ENCODE data around the gene TUB. TPM values are rescaled to one million over a fixed set of nuclear protein-coding genes. Genes with fewer than 3 reads are reported as not detected.

Gene TUB
- polyA plus RNA-seq, 1 of the 3 experiments (the other 2 are of a cell fraction): 11.3 TPM

- TF ChIP-seq FOXM1 (IDR thresholded peaks at IDR 0.05; ENCODE audit: low read depth) (no peak), FOSL2 (IDR thresholded peaks at IDR 0.05; ENCODE audit: borderline replicate concordance, low read depth) (no peak), TAF1 (IDR thresholded peaks at IDR 0.05; ENCODE audit: borderline replicate concordance, low read depth, low read length) (no peak), EZH2phosphoT487 (IDR thresholded peaks at IDR 0.05; ENCODE audit: borderline replicate concordance, low read depth) (no peak), POLR2AphosphoS5 (IDR thresholded peaks at IDR 0.05; ENCODE audit: low read depth, low read length) (no peak)
Observed at GRCh38 chr11:8036002-8036802, 44.8 kb upstream of the TUB start (continued).

GRCh38 chr11:8036986-8037385, 44.0 kb upstream of the TUB start:
- Histone ChIP-seq H2AFZ (ENCODE audit: low read depth) (no peak overlapping the region), H3K9ac (no peak overlapping the region), H3F3A (replicated peaks; ENCODE audit: insufficient read depth) (no peaks in the 10 kb centered on the region), H3K9me3 (no peaks in the 10 kb centered on the region), H3K27me3 (ENCODE audit: insufficient read depth) (no peaks in the 10 kb centered on the region), H3K4me3 (ENCODE audit: low read depth in 2 of 2, low read length in 1 of 2) (no peak overlapping the region), H3K27ac (ENCODE audit: low read depth in 2 of 2, low read length in 1 of 2) (no peak overlapping the region), H3K36me3 (replicated peaks in 1 of 2; ENCODE audit: control insufficient read depth in 1 of 2, insufficient read depth in 2 of 2, low read length in 1 of 2) (no peaks in the 10 kb centered on the region), H3K79me2 (ENCODE audit: insufficient read depth) (no peaks in the 10 kb centered on the region), H3K4me1 (ENCODE audit: control insufficient read depth in 1 of 2, insufficient read depth in 2 of 2, low read depth in 1 of 2, low read length in 1 of 2) (peaks cover 0 to 48% of the 10 kb centered on the region in 2 experiments; a peak in 1 of 4 replicates), H3K4me2 (no peak overlapping the region), H3K9me2 (no peaks in the 10 kb centered on the region), H4K20me1 (ENCODE audit: insufficient read depth) (no peaks in the 10 kb centered on the region)
- DNase-seq: no peak
- POLR2A ChIA-PET: no interaction called here
- CTCF ChIA-PET: interaction anchor here (0.9 to 11.3 kb wide), 8 partner anchors 11 to 52 kb away, joined by 3 to 620 read pairs (median 4); partner anchors contain the start of genes EIF3F and TUB
- TF ChIP-seq REST (IDR thresholded peaks at IDR 0.05; ENCODE audit: low read depth, low read length): no peak
- TF ChIP-seq POLR2AphosphoS5 (IDR thresholded peaks at IDR 0.05; ENCODE audit: low read depth, low read length): no peak
- 77% methylated on average over 3 of the region's 5 CpGs for WGBS (ENCODE audit: low lambda C conversion rate)

GRCh38 chr11:8038393-8038792, 42.6 kb upstream of the TUB start:
- no peak for TF ChIP-seq POLR2AphosphoS5 (IDR thresholded peaks at IDR 0.05; ENCODE audit: low read depth, low read length)
- no peak for TF ChIP-seq MAX (IDR thresholded peaks at IDR 0.05; ENCODE audit: low read depth)
- TF ChIP-seq GATA2 (CRISPR knock-in tag; IDR thresholded peaks at IDR 0.05): no peak
- no peak for TF ChIP-seq CHD2 (IDR thresholded peaks at IDR 0.05; ENCODE audit: low read length, partially characterized antibody)
- TF ChIP-seq SMC3 (IDR thresholded peaks at IDR 0.05; ENCODE audit: low read depth, low read length): no peak
- no peak for TF ChIP-seq GABPA (IDR thresholded peaks at IDR 0.05; ENCODE audit: low read depth)
- no peak for TF ChIP-seq IRF3 (IDR thresholded peaks at IDR 0.05; ENCODE audit: low read depth, low read length)
- no peak for TF ChIP-seq RCOR1 (IDR thresholded peaks at IDR 0.05; ENCODE audit: low read length)
- no peak for TF ChIP-seq RXRA (IDR thresholded peaks at IDR 0.05; ENCODE audit: borderline replicate concordance, low read depth)
- TF ChIP-seq EZH2phosphoT487 (IDR thresholded peaks at IDR 0.05; ENCODE audit: borderline replicate concordance, low read depth): no peak
- TF ChIP-seq TAF1 (IDR thresholded peaks at IDR 0.05; ENCODE audit: borderline replicate concordance, low read depth, low read length): no peak
- TF ChIP-seq NRF1 (IDR thresholded peaks at IDR 0.05; ENCODE audit: low read depth, low read length): no peak
- TF ChIP-seq JUND (IDR thresholded peaks at IDR 0.05): no peak
- no peak for TF ChIP-seq SIN3A (IDR thresholded peaks at IDR 0.05; ENCODE audit: borderline replicate concordance, low read depth, low read length)
- no peak for TF ChIP-seq USF1 (IDR thresholded peaks at IDR 0.05; ENCODE audit: borderline replicate concordance, low read depth)

More at GRCh38 chr11:8038393-8038792, 42.6 kb upstream of the TUB start:
- Histone ChIP-seq H4K20me1 (ENCODE audit: insufficient read depth) (no peaks in the 10 kb centered on the region), H3K27ac (ENCODE audit: low read depth in 2 of 2, low read length in 1 of 2) (no peak overlapping the region), H3F3A (replicated peaks; ENCODE audit: insufficient read depth) (no peaks in the 10 kb centered on the region), H3K27me3 (ENCODE audit: insufficient read depth) (no peaks in the 10 kb centered on the region), H3K36me3 (replicated peaks in 1 of 2; ENCODE audit: control insufficient read depth in 1 of 2, insufficient read depth in 2 of 2, low read length in 1 of 2) (no peaks in the 10 kb centered on the region), H2AFZ (ENCODE audit: low read depth) (no peak overlapping the region), H3K4me2 (no peak overlapping the region), H3K4me3 (ENCODE audit: low read depth in 2 of 2, low read length in 1 of 2) (no peak overlapping the region), H3K79me2 (ENCODE audit: insufficient read depth) (no peaks in the 10 kb centered on the region), H3K9me3 (no peaks in the 10 kb centered on the region), H3K9me2 (no peaks in the 10 kb centered on the region), H3K9ac (no peak overlapping the region), H3K4me1 (ENCODE audit: control insufficient read depth in 1 of 2, insufficient read depth in 2 of 2, low read depth in 1 of 2, low read length in 1 of 2) (peaks cover 0 to 38% of the 10 kb centered on the region in 2 experiments; a peak in 1 of 4 replicates)
- CTCF ChIA-PET: interaction anchor here (1.1 to 11.3 kb wide), 4 partner anchors 23 to 51 kb away, joined by 3 to 620 read pairs (median 118); partner anchors contain the start of gene TUB
- POLR2A ChIA-PET: no interaction called here
- DNase-seq: no peak
- 61% methylated on average over 8 of the region's 8 CpGs for WGBS (ENCODE audit: low lambda C conversion rate)

Data from SK-N-SH (cell line).